ENCODE data around the gene LIPN. TPM values are rescaled to one million over a fixed set of nuclear protein-coding genes. Genes with fewer than 3 reads are reported as not detected.

LIPN gene
- total and polyA plus RNA-seq, 4 donors, result 0.07 to 0.25 (median 0.09) TPM; not detected in 1

DNA sequence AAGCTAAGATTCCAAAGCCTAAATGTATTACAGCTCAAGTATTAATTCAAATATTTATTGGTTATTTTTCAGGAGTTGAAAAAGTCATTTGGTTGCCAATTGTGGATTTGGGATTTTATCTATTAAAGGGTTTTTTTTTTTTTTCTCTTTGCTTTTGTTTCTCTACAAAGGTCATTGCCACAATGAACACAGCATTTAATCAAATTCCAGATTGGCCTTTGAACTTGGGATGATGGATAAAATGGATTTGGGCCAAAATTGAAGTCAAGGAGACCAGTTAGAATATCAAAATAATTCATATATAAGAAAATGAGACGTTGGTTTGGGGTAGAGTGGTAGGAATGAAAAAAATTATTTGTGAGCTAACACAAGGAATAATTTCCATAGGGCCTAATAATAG is 9.6 kb downstream of the LIPN start:
- 45% methylated on average over 1 of the region's 1 CpG for WGBS

DNA sequence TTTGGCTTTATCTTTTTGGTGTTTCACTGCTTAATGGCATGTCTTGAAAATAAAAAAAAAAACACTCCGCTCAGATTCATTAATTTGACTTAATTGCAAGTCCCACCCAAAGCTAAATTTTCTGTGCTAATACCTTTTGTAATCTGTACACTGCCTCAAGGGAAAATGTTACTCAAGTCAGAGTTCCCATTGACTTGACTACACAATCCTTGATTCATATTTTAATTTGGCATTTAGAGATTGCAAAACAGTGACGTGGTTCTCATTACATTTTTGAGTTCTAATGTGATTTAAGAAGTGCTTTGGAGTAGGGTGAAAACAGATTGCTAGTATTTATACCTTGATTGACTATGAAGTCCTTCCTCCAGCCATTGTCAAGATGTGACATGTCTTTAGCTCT is 21.4 kb downstream of the LIPN start:
- Histone ChIP-seq H3K4me3 (ENCODE audit: low read depth in 1 of 3, low read length in 3 of 3) (no peak overlapping the region), H3K27me3 (ENCODE audit: control insufficient read depth in 4 of 4, insufficient read depth in 4 of 4, low read length in 3 of 4) (peaks cover 0 to 2% (median 0%) of the 10 kb centered on the region in 4 donors), H3K4me1 (ENCODE audit: control insufficient read depth in 4 of 4, insufficient read depth in 4 of 4, low read length in 3 of 4) (no peaks in the 10 kb centered on the region), H3K36me3 (ENCODE audit: control insufficient read depth in 4 of 4, insufficient read depth in 3 of 4, low read depth in 1 of 4, low read length in 3 of 4) (no peaks in the 10 kb centered on the region), H3K9me3 (ENCODE audit: control insufficient read depth in 4 of 4, low read length in 3 of 4) (no peaks in the 10 kb centered on the region), H3K9ac (ENCODE audit: low read depth in 1 of 2, low read length in 2 of 2) (no peak overlapping the region), H3K27ac (ENCODE audit: low read depth in 1 of 2, low read length in 2 of 2) (no peak overlapping the region)
- WGBS, result 75% methylated on average over 2 of the region's 2 CpGs
- DNase-seq (ENCODE audit: low spot score), result no peak
- TF ChIP-seq SP1 (IDR thresholded peaks at IDR 0.05) (no peak), FOXA1 (IDR thresholded peaks at IDR 0.05) (no peak), GABPA (IDR thresholded peaks at IDR 0.05 in 1 of 2, conservative IDR thresholded peaks at IDR 0.05 in 1 of 2) (no peak), YY1 (IDR thresholded peaks at IDR 0.05) (no peak)
- TF ChIP-seq, protein P1, sequence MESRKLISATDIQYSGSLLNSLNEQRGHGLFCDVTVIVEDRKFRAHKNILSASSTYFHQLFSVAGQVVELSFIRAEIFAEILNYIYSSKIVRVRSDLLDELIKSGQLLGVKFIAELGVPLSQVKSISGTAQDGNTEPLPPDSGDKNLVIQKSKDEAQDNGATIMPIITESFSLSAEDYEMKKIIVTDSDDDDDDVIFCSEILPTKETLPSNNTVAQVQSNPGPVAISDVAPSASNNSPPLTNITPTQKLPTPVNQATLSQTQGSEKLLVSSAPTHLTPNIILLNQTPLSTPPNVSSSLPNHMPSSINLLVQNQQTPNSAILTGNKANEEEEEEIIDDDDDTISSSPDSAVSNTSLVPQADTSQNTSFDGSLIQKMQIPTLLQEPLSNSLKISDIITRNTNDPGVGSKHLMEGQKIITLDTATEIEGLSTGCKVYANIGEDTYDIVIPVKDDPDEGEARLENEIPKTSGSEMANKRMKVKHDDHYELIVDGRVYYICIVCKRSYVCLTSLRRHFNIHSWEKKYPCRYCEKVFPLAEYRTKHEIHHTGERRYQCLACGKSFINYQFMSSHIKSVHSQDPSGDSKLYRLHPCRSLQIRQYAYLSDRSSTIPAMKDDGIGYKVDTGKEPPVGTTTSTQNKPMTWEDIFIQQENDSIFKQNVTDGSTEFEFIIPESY (IDR thresholded peaks at IDR 0.05), result no peak
- TF ChIP-seq, protein P2, sequence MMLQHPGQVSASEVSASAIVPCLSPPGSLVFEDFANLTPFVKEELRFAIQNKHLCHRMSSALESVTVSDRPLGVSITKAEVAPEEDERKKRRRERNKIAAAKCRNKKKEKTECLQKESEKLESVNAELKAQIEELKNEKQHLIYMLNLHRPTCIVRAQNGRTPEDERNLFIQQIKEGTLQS (IDR thresholded peaks at IDR 0.05), result no peak
- TF ChIP-seq, protein P3, sequence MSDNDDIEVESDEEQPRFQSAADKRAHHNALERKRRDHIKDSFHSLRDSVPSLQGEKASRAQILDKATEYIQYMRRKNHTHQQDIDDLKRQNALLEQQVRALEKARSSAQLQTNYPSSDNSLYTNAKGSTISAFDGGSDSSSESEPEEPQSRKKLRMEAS (IDR thresholded peaks at IDR 0.05), result no peak
- TF ChIP-seq, protein P4, sequence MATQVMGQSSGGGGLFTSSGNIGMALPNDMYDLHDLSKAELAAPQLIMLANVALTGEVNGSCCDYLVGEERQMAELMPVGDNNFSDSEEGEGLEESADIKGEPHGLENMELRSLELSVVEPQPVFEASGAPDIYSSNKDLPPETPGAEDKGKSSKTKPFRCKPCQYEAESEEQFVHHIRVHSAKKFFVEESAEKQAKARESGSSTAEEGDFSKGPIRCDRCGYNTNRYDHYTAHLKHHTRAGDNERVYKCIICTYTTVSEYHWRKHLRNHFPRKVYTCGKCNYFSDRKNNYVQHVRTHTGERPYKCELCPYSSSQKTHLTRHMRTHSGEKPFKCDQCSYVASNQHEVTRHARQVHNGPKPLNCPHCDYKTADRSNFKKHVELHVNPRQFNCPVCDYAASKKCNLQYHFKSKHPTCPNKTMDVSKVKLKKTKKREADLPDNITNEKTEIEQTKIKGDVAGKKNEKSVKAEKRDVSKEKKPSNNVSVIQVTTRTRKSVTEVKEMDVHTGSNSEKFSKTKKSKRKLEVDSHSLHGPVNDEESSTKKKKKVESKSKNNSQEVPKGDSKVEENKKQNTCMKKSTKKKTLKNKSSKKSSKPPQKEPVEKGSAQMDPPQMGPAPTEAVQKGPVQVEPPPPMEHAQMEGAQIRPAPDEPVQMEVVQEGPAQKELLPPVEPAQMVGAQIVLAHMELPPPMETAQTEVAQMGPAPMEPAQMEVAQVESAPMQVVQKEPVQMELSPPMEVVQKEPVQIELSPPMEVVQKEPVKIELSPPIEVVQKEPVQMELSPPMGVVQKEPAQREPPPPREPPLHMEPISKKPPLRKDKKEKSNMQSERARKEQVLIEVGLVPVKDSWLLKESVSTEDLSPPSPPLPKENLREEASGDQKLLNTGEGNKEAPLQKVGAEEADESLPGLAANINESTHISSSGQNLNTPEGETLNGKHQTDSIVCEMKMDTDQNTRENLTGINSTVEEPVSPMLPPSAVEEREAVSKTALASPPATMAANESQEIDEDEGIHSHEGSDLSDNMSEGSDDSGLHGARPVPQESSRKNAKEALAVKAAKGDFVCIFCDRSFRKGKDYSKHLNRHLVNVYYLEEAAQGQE (IDR thresholded peaks at IDR 0.05), result no peak

More for the DNA sequence above, 9.6 kb downstream of the LIPN start:
- Histone ChIP-seq H3K27me3 (ENCODE audit: control insufficient read depth in 4 of 4, insufficient read depth in 4 of 4, low read length in 3 of 4) (no peaks in the 10 kb centered on the region), H3K9me3 (ENCODE audit: control insufficient read depth in 4 of 4, low read length in 3 of 4) (no peaks in the 10 kb centered on the region), H3K4me3 (ENCODE audit: low read depth in 1 of 3, low read length in 3 of 3) (no peak overlapping the region), H3K36me3 (ENCODE audit: control insufficient read depth in 4 of 4, insufficient read depth in 3 of 4, low read depth in 1 of 4, low read length in 3 of 4) (no peaks in the 10 kb centered on the region), H3K4me1 (ENCODE audit: control insufficient read depth in 4 of 4, insufficient read depth in 4 of 4, low read length in 3 of 4) (peaks cover 3 to 15% (median 4%) of the 10 kb centered on the region in 4 donors), H3K9ac (ENCODE audit: low read depth in 1 of 2, low read length in 2 of 2) (no peak overlapping the region), H3K27ac (ENCODE audit: low read depth in 1 of 2, low read length in 2 of 2) (no peak overlapping the region)
- DNase-seq (ENCODE audit: low spot score), result no peak
- TF ChIP-seq FOXA2 (IDR thresholded peaks at IDR 0.05) (no peak), TAF1 (conservative IDR thresholded peaks at IDR 0.05) (no peak), RXRA (IDR thresholded peaks at IDR 0.05) (peak; percentile 68 to 78), EGR1 (IDR thresholded peaks at IDR 0.05; ENCODE audit: low read depth in 2 of 2) (no peak), HNF4A (conservative IDR thresholded peaks at IDR 0.05) (peak; percentile 68 to 73), NR2F2 (IDR thresholded peaks at IDR 0.05) (peak; percentile 49), JUND (IDR thresholded peaks at IDR 0.05) (peak in 1 of 2 donors; percentile 24), HNF4G (IDR thresholded peaks at IDR 0.05) (no peak), SP1 (IDR thresholded peaks at IDR 0.05) (peak; percentile 30), RAD21 (IDR thresholded peaks at IDR 0.05) (no peak), YY1 (IDR thresholded peaks at IDR 0.05) (peak; percentile 27)
- TF ChIP-seq, protein P5, sequence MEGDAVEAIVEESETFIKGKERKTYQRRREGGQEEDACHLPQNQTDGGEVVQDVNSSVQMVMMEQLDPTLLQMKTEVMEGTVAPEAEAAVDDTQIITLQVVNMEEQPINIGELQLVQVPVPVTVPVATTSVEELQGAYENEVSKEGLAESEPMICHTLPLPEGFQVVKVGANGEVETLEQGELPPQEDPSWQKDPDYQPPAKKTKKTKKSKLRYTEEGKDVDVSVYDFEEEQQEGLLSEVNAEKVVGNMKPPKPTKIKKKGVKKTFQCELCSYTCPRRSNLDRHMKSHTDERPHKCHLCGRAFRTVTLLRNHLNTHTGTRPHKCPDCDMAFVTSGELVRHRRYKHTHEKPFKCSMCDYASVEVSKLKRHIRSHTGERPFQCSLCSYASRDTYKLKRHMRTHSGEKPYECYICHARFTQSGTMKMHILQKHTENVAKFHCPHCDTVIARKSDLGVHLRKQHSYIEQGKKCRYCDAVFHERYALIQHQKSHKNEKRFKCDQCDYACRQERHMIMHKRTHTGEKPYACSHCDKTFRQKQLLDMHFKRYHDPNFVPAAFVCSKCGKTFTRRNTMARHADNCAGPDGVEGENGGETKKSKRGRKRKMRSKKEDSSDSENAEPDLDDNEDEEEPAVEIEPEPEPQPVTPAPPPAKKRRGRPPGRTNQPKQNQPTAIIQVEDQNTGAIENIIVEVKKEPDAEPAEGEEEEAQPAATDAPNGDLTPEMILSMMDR (IDR thresholded peaks at IDR 0.05; ENCODE audit: low read depth, low read length, missing input control), result no peak
- TF ChIP-seq, protein P1 (IDR thresholded peaks at IDR 0.05), result no peak
- TF ChIP-seq, protein P4 (IDR thresholded peaks at IDR 0.05), result peak; percentile 25
